Lower leg skin (tissue), 3 donors: Measurements from ENCODE around the gene LRRC32.

Experiments
- POLR2A ChIP-seq, 2 donors: fragments of 450-650 bp; IDR thresholded peaks; one replicate each; pipeline ENCODE4 v1.6.1; 2016 to 2017; ENCODE audit warnings: antibody characterized with exemption in 2 of 2, mild to moderate bottlenecking in 1 of 2, moderate library complexity in 1 of 2
- TF ChIP-seq, protein P1 (sequence below), 3 donors: fragments of 450-650 bp; IDR thresholded peaks; one replicate each; pipeline ENCODE4 v1.5.1; 2016; ENCODE audit warnings: antibody characterized with exemption in 3 of 3, mild to moderate bottlenecking in 3 of 3, moderate library complexity in 2 of 3

DNA sequence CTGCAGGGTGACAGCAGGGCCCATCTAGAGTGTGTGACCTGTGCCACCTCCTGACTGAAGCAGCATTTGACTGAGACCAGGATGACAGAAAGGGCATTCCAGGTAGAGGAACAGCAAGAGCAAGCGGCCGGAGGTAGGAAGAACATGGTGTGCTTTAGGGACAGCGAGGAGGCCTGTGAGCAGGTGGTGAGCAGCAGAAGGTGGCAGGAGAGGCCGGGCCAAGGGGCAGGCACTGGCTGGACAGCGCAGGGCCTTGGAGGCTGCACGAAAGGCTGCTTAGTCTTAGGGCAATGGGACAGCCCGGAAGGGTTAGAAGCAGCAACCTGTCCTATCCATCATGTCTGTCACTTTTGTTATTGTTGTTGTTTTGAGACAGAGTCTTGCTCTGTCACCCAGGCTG, 17.6 kb upstream of the LRRC32 start:
- TF ChIP-seq, protein P1, sequence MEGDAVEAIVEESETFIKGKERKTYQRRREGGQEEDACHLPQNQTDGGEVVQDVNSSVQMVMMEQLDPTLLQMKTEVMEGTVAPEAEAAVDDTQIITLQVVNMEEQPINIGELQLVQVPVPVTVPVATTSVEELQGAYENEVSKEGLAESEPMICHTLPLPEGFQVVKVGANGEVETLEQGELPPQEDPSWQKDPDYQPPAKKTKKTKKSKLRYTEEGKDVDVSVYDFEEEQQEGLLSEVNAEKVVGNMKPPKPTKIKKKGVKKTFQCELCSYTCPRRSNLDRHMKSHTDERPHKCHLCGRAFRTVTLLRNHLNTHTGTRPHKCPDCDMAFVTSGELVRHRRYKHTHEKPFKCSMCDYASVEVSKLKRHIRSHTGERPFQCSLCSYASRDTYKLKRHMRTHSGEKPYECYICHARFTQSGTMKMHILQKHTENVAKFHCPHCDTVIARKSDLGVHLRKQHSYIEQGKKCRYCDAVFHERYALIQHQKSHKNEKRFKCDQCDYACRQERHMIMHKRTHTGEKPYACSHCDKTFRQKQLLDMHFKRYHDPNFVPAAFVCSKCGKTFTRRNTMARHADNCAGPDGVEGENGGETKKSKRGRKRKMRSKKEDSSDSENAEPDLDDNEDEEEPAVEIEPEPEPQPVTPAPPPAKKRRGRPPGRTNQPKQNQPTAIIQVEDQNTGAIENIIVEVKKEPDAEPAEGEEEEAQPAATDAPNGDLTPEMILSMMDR (IDR thresholded peaks at IDR 0.05): no peak
- TF ChIP-seq POLR2A (IDR thresholded peaks at IDR 0.05): no peak
